Stimulated activated CD8-positive, alpha-beta memory T cell treated with anti-CD3 and anti-CD28 coated beads, Interleukin-12 subunit alpha, Interleukin-12 subunit beta, amount 100 ng/mL, for 1 hour (primary cell): ENCODE data around the gene SPON1.
A peak's percentile ranks its signal among the peaks of the same experiment; 100 is the strongest.

Experiments
- DNase-seq: peaks from one replicate; pipeline ENCODE4 v3.0.0-alpha.2; 2020; ENCODE audit warnings: low read depth

Gene SPON1

GRCh38 chr11:14041040-14041439 lies 78.5 kb downstream of the SPON1 start:
- DNase-seq: no peak

GRCh38 chr11:14041565-14041964 lies 79.0 kb downstream of the SPON1 start:
- no peak for DNase-seq

- no peak for DNase-seq
Observed at GRCh38 chr11:14042686-14043465, 80.4 kb downstream of the SPON1 start.

- DNase-seq: no peak
Observed at GRCh38 chr11:14044916-14045315, 82.4 kb downstream of the SPON1 start.

GRCh38 chr11:14045417-14045816 lies 82.9 kb downstream of the SPON1 start:
- no peak for DNase-seq

- DNase-seq: no peak
Observed at GRCh38 chr11:14052198-14052597, 89.7 kb downstream of the SPON1 start.

- DNase-seq: no peak
Observed at GRCh38 chr11:14054116-14055107, 91.9 kb downstream of the SPON1 start.

- no peak for DNase-seq
Observed at GRCh38 chr11:14055936-14056335, 93.4 kb downstream of the SPON1 start.

- no peak for DNase-seq
Observed at GRCh38 chr11:14058061-14058460, 95.5 kb downstream of the SPON1 start.

- no peak for DNase-seq
Observed at GRCh38 chr11:14059491-14059890, 97.0 kb downstream of the SPON1 start.

- DNase-seq: no peak
Observed at GRCh38 chr11:14061721-14062120, 99.2 kb downstream of the SPON1 start.

GRCh38 chr11:14065141-14065540 lies 102.6 kb downstream of the SPON1 start:
- no peak for DNase-seq

- DNase-seq: no peak
Observed at GRCh38 chr11:14065681-14066080, 103.2 kb downstream of the SPON1 start.

- no peak for DNase-seq
Observed at GRCh38 chr11:14067686-14068085, 105.2 kb downstream of the SPON1 start.

- DNase-seq: no peak
Observed at GRCh38 chr11:14070896-14071295, 108.4 kb downstream of the SPON1 start.

GRCh38 chr11:14073849-14074476 lies 111.4 kb downstream of the SPON1 start:
- DNase-seq: no peak

GRCh38 chr11:14075118-14076078 lies 112.9 kb downstream of the SPON1 start:
- DNase-seq: peak; percentile 45

- DNase-seq: no peak
Observed at GRCh38 chr11:14079011-14079410, 116.5 kb downstream of the SPON1 start.

GRCh38 chr11:14079797-14080196 lies 117.3 kb downstream of the SPON1 start:
- no peak for DNase-seq

GRCh38 chr11:14081581-14082231 lies 119.2 kb downstream of the SPON1 start:
- no peak for DNase-seq

GRCh38 chr11:14082338-14082737 lies 119.8 kb downstream of the SPON1 start:
- no peak for DNase-seq
